T-cell (primary cell): ENCODE results near the gene GIPC1. TPM values are rescaled to one million over a fixed set of nuclear protein-coding genes. Genes with fewer than 3 reads are reported as not detected.
"Not testable (repeated sequence)": the region's sequence is repeated elsewhere in the genome, so short reads cannot be mapped to it uniquely, and the experiment has no call there.

ENCODE experiments used
- ATAC-seq, 4 experiments: fragments of 200-7000 bp in 3 of 4; fragments of 150-1000 bp in 1 of 4; cut with Tn5 transposase; replicated peaks in 1 of 4; 1 replicate in 3 of 4; 2 replicates in 1 of 4; pipeline ENCODE4 v1.10.0; 2021; ENCODE audit warnings: moderate library complexity in 3 of 4, mild to moderate bottlenecking in 2 of 4, moderate number of reproducible peaks in 1 of 4
- CTCF ChIA-PET, 2 donors: fragments of 300-600 bp; sonication (Branson Sonifier 250); formaldehyde crosslinking; loops; one replicate each; lab custom pipeline; 2022; ENCODE audit warnings: antibody characterized with exemption in 2 of 2; lab: Charles Lee
- POLR2A ChIA-PET, 2 donors: fragments of 300-600 bp; sonication (Branson Sonifier 250); formaldehyde crosslinking; loops; one replicate each; lab custom pipeline; 2022; ENCODE audit warnings: antibody characterized with exemption in 2 of 2; lab: Charles Lee
- DNase-seq, 35 experiments: peaks; one replicate each; pipeline versions ENCODE4 v3.0.0 to v3.0.0-alpha.2; 2013 to 2023
- H3K27ac ChIP-seq: one replicate; pipeline ENCODE4 v1.5.1; 2013; ENCODE audit warnings: low read length
- H3K27me3 ChIP-seq, 2 experiments: replicated peaks in 1 of 2; 1 replicate in 1 of 2; 2 replicates in 1 of 2; pipeline versions ENCODE4 v1.6.1 to v1.7.0; 2013; ENCODE audit warnings: low read length in 1 of 2, mixed read lengths in 1 of 2; ENCODE audit not compliant: control insufficient read depth in 2 of 2, insufficient read depth in 2 of 2; ENCODE audit errors: extremely low read depth in 1 of 2
- H3K36me3 ChIP-seq, 2 donors: 1 replicate in 1 of 2; 2 replicates in 1 of 2; pipeline versions ENCODE4 v1.6.1 to v1.7.0; 2013; ENCODE audit warnings: low read length in 1 of 2; ENCODE audit not compliant: control insufficient read depth in 2 of 2, insufficient read depth in 1 of 2; ENCODE audit errors: extremely low read depth in 1 of 2
- H3K4me1 ChIP-seq, 2 experiments: 1 replicate in 1 of 2; 2 replicates in 1 of 2; pipeline versions ENCODE4 v1.6.1 to v1.7.0; 2013; ENCODE audit warnings: low read length in 2 of 2, mixed read lengths in 1 of 2; ENCODE audit not compliant: insufficient read depth in 2 of 2, control insufficient read depth in 1 of 2; ENCODE audit errors: extremely low read depth in 1 of 2
- H3K4me3 ChIP-seq, 2 donors: 1 replicate in 1 of 2; 2 replicates in 1 of 2; pipeline versions ENCODE4 v1.5.1 to v1.7.0; 2013; ENCODE audit warnings: mild to moderate bottlenecking in 2 of 2, low read length in 1 of 2, moderate library complexity in 1 of 2; ENCODE audit not compliant: control insufficient read depth in 1 of 2; ENCODE audit errors: extremely low read depth in 1 of 2
- H3K9me3 ChIP-seq: 2 replicates; pipeline ENCODE4 v1.7.0; 2013
- H3K27ac Mint-ChIP-seq, 2 donors: one replicate each; pipeline ENCODE4 v1.8.0; 2020 to 2021; ENCODE audit warnings: mild to moderate bottlenecking in 2 of 2, mixed read lengths in 2 of 2
- H3K27me3 Mint-ChIP-seq, 2 donors: one replicate each; pipeline ENCODE4 v1.8.0; 2021 to 2022; ENCODE audit warnings: mixed read lengths in 2 of 2
- H3K36me3 Mint-ChIP-seq: one replicate; pipeline ENCODE4 v1.8.0; 2021; ENCODE audit warnings: mixed read lengths
- H3K4me1 Mint-ChIP-seq, 3 donors: one replicate each; pipeline ENCODE4 v1.8.0; 2020 to 2022; ENCODE audit warnings: mixed read lengths in 3 of 3, mild to moderate bottlenecking in 1 of 3
- H3K4me3 Mint-ChIP-seq, 3 donors: one replicate each; pipeline ENCODE4 v1.8.0; 2020 to 2022; ENCODE audit warnings: mild to moderate bottlenecking in 3 of 3, mixed read lengths in 3 of 3, moderate library complexity in 3 of 3
- H3K9me3 Mint-ChIP-seq, 3 donors: one replicate each; pipeline ENCODE4 v1.8.0; 2020 to 2022; ENCODE audit warnings: mixed read lengths in 3 of 3
- WGBS: methylation state at CpG from one replicate; pipeline ENCODE4 v1.1.5; 2013; ENCODE audit warnings: missing lambda C conversion rate; ENCODE audit not compliant: insufficient coverage; 5-methylcytosine and 5-hydroxymethylcytosine counted together
- total RNA-seq, 35 experiments: library from RNA in 6 of 35; stranded (reverse) in 6 of 35; fragments of 120-200 nt in 1 of 35; gene quantifications; one replicate each; pipeline versions ENCODE4 v1.2.1 to v1.2.4 and lab custom pipeline; 2013 to 2026

Gene GIPC1
- total RNA-seq, 5 donors from 2014 or later (not counting 1 experiment from before 2014, with no cell fraction given) = 27.5 to 44.4 (median 35.4) TPM

GRCh38 chr19:14511229-14511593, 15.3 kb upstream of the GIPC1 start:
- no peaks in the 10 kb centered on the region for H3K9me3 Mint-ChIP-seq
- no peak overlapping the region for H3K4me3 ChIP-seq
- H3K4me1 ChIP-seq = peaks cover 9 to 52% of the 10 kb centered on the region in 2 experiments
- peak overlapping the region in 1 of 2 donors; percentile 72 for H3K27ac Mint-ChIP-seq
- no peaks in the 10 kb centered on the region for H3K27me3 ChIP-seq
- peaks cover 18% of the 10 kb centered on the region for H3K36me3 Mint-ChIP-seq
- no peak for ATAC-seq
- peaks cover 67 to 72% (median 72%) of the 10 kb centered on the region in 3 donors for H3K4me1 Mint-ChIP-seq
- H3K4me3 Mint-ChIP-seq = peak overlapping the region in 1 of 3 donors; percentile 19
- DNase-seq = no peak
- 93% methylated on average over 4 of the region's 4 CpGs for WGBS
- H3K9me3 ChIP-seq = no peaks in the 10 kb centered on the region
- peaks cover 2 to 22% of the 10 kb centered on the region in 2 donors for H3K36me3 ChIP-seq
- ChIA-PET POLR2A (interaction anchor here in 1 of 2 donors (0.9 kb wide), 1 partner anchor 11 kb away, joined by 5 read pairs; no protein-coding TSS in a partner anchor), CTCF (no interaction called here)
- H3K27ac ChIP-seq = no peak overlapping the region
- no peaks in the 10 kb centered on the region for H3K27me3 Mint-ChIP-seq

- Histone ChIP-seq H3K27me3 (no peaks in the 10 kb centered on the region), H3K27ac (no peak overlapping the region), H3K4me1 (peaks cover 13 to 52% of the 10 kb centered on the region in 2 experiments), H3K4me3 (no peak overlapping the region), H3K9me3 (no peaks in the 10 kb centered on the region), H3K36me3 (peaks cover 2 to 15% of the 10 kb centered on the region in 2 donors)
- ChIA-PET POLR2A (interaction anchor here (0.6 to 2.2 kb wide), 3 partner anchors 8 to 11 kb away, joined by 3 to 13 read pairs (median 5); partner anchors contain the start of gene DNAJB1 (in 1 of the 2)), CTCF (interaction anchor here (0.6 to 1.7 kb wide), 6 partner anchors 9 to 396 kb away, joined by 3 to 8 read pairs (median 4); partner anchors contain the start of gene GIPC1 (in 1 of the 2))
- DNase-seq (no peak), ATAC-seq (no peak)
- H3K9me3 Mint-ChIP-seq = no peaks in the 10 kb centered on the region
- H3K4me1 Mint-ChIP-seq = peaks cover 67 to 72% (median 72%) of the 10 kb centered on the region in 3 donors
- peaks cover 12% of the 10 kb centered on the region for H3K36me3 Mint-ChIP-seq
- H3K4me3 Mint-ChIP-seq = peak overlapping the region in 1 of 3 donors; percentile 19
- H3K27ac Mint-ChIP-seq = peak overlapping the region; percentile 72 to 75
- H3K27me3 Mint-ChIP-seq = no peaks in the 10 kb centered on the region
- WGBS = 81% methylated on average over 3 of the region's 22 CpGs
Measured at GRCh38 chr19:14510311-14511228, 14.6 kb upstream of the GIPC1 start.

GRCh38 chr19:14507704-14508542, 12.0 kb upstream of the GIPC1 start:
- peaks cover 68 to 73% (median 71%) of the 10 kb centered on the region in 3 donors for H3K4me1 Mint-ChIP-seq

GRCh38 chr19:14505488-14506239, 9.7 kb upstream of the GIPC1 start:
- Histone ChIP-seq H3K27ac (peak overlapping the region; percentile 62), H3K36me3 (no peaks in the 10 kb centered on the region), H3K27me3 (peaks cover 0 to 2% of the 10 kb centered on the region in 2 experiments), H3K4me1 (peaks cover 21 to 57% of the 10 kb centered on the region in 2 experiments), H3K9me3 (no peaks in the 10 kb centered on the region), H3K4me3 (no peak overlapping the region)
- Mint-ChIP-seq H3K9me3 (no peaks in the 10 kb centered on the region), H3K4me1 (peaks cover 62 to 68% (median 63%) of the 10 kb centered on the region in 3 donors), H3K36me3 (no peaks in the 10 kb centered on the region), H3K27ac (peak overlapping the region; percentile 97 to 99), H3K4me3 (peak overlapping the region; percentile 4 to 64 (median 54)), H3K27me3 (no peaks in the 10 kb centered on the region)
- ChIA-PET CTCF (interaction anchor here (0.6 to 1.8 kb wide), 11 partner anchors 9 to 337 kb away, joined by 3 to 12 read pairs (median 4); partner anchors contain the start of genes DNAJB1 (in 1 of the 2) and GIPC1 (in 1 of the 2)), POLR2A (interaction anchor here (0.5 to 1.6 kb wide), 7 partner anchors 10 to 68 kb away, joined by 3 to 12 read pairs (median 6); partner anchors contain the start of genes DNAJB1 (in 1 of the 2) and GIPC1 (in 1 of the 2))
- ATAC-seq = peak; percentile 24 to 41 (median 30)
- 22% methylated on average over 10 of the region's 19 CpGs for WGBS
- DNase-seq = peak; percentile 45 to 83 (median 67)

More at GRCh38 chr19:14507704-14508542, 12.0 kb upstream of the GIPC1 start:
- Mint-ChIP-seq H3K4me3 (peak overlapping the region in 2 of 3 donors; percentile 58 to 64), H3K27ac (peak overlapping the region; percentile 97 to 99), H3K9me3 (no peaks in the 10 kb centered on the region), H3K27me3 (no peaks in the 10 kb centered on the region), H3K36me3 (no peaks in the 10 kb centered on the region)
- WGBS = 82% methylated on average over 3 of the region's 12 CpGs
- POLR2A ChIA-PET = interaction anchor here in 1 of 2 donors (0.7 to 1.9 kb wide), 3 partner anchors 9 to 268 kb away, joined by 6 to 35 read pairs (median 8); partner anchors contain the start of gene DNAJB1
- H3K4me1 ChIP-seq = peaks cover 21 to 56% of the 10 kb centered on the region in 2 experiments
- DNase-seq (no peak), ATAC-seq (no peak)
- CTCF ChIA-PET = interaction anchor here (0.6 to 1.4 kb wide), 4 partner anchors 12 to 626 kb away, joined by 4 to 22 read pairs (median 5); no protein-coding TSS in a partner anchor
- H3K9me3 ChIP-seq = no peaks in the 10 kb centered on the region
- H3K27me3 ChIP-seq = no peaks in the 10 kb centered on the region
- no peak overlapping the region for H3K4me3 ChIP-seq
- H3K27ac ChIP-seq = peak overlapping the region; percentile 62
- no peaks in the 10 kb centered on the region for H3K36me3 ChIP-seq

- H3K27ac ChIP-seq, H3K27me3 ChIP-seq, H3K9me3 ChIP-seq, H3K4me3 ChIP-seq, ATAC-seq, DNase-seq, H3K9me3 Mint-ChIP-seq, H3K27me3 Mint-ChIP-seq, H3K36me3 ChIP-seq, H3K4me3 Mint-ChIP-seq, H3K36me3 Mint-ChIP-seq: not testable (repeated sequence)
- peaks cover 21 to 57% of the 10 kb centered on the region in 2 experiments for H3K4me1 ChIP-seq
- H3K27ac Mint-ChIP-seq = peak overlapping the region; percentile 97 to 99
- no CpG with 5 or more reads among the region's 8 CpGs for WGBS
- ChIA-PET POLR2A (interaction anchor here (0.6 to 1.4 kb wide), 11 partner anchors 9 to 133 kb away, joined by 3 to 10 read pairs (median 4); partner anchors contain the start of gene DNAJB1 (in 1 of the 2)), CTCF (interaction anchor here (0.6 to 1.4 kb wide), 7 partner anchors 17 to 365 kb away, joined by 3 to 6 read pairs (median 3); no protein-coding TSS in a partner anchor)
- H3K4me1 Mint-ChIP-seq = peaks cover 56 to 62% (median 61%) of the 10 kb centered on the region in 3 donors
Measured at GRCh38 chr19:14504575-14504974, 8.6 kb upstream of the GIPC1 start.
